MM.1S (cell line): ENCODE results near the gene DLX4.

Experiments
- DNase-seq: peaks from one replicate; pipeline ENCODE4 v3.0.0-alpha.2; 2015
- H2AFZ ChIP-seq: fragments of 300-600 bp; sonication (generic); 2 replicates; pipeline ENCODE4 v1.6.0; 2016; ENCODE audit warnings: antibody characterized with exemption, low read length
- H3F3A ChIP-seq: fragments of 300-600 bp; sonication (generic); 2 replicates; pipeline ENCODE4 v1.6.1; 2016; ENCODE audit warnings: mild to moderate bottlenecking, antibody characterized with exemption, low read length, moderate library complexity, mixed read lengths; ENCODE audit not compliant: insufficient read depth
- H3K27ac ChIP-seq: fragments of 300-600 bp; sonication (generic); 2 replicates; pipeline ENCODE4 v1.5.1; 2016; ENCODE audit warnings: mild to moderate bottlenecking, low read length
- H3K27me3 ChIP-seq: fragments of 300-600 bp; sonication (generic); replicated peaks from 2 replicates; pipeline ENCODE4 v1.6.0; 2016; ENCODE audit warnings: low read length; ENCODE audit not compliant: insufficient read depth
- H3K36me3 ChIP-seq: fragments of 300-600 bp; sonication (generic); replicated peaks from 2 replicates; pipeline ENCODE4 v1.6.1; 2016; ENCODE audit warnings: mild to moderate bottlenecking, low read length, mixed read lengths; ENCODE audit not compliant: insufficient read depth
- H3K4me1 ChIP-seq: fragments of 300-600 bp; sonication (generic); 2 replicates; pipeline ENCODE4 v1.6.1; 2016; ENCODE audit warnings: low read length, mixed read lengths
- H3K4me2 ChIP-seq: fragments of 300-600 bp; sonication (generic); 2 replicates; pipeline ENCODE4 v1.6.0; 2016; ENCODE audit warnings: low read depth, low read length
- H3K4me3 ChIP-seq: fragments of 300-600 bp; sonication (generic); 2 replicates; pipeline ENCODE4 v1.5.1; 2016; ENCODE audit warnings: low read length, mixed read lengths
- H3K79me2 ChIP-seq: fragments of 300-600 bp; sonication (generic); 2 replicates; pipeline ENCODE4 v1.6.1; 2016; ENCODE audit warnings: mixed run types, low read length, mixed read lengths
- H3K9ac ChIP-seq: fragments of 300-600 bp; sonication (generic); 2 replicates; pipeline ENCODE4 v1.6.1; 2016; ENCODE audit warnings: low read length, mixed read lengths
- H3K9me2 ChIP-seq: fragments of 300-600 bp; sonication (generic); replicated peaks from 2 replicates; pipeline ENCODE4 v1.6.1; 2016; ENCODE audit warnings: mild to moderate bottlenecking, low read length, mixed read lengths; ENCODE audit not compliant: insufficient read depth
- H3K9me3 ChIP-seq: fragments of 300-600 bp; sonication (generic); replicated peaks from 2 replicates; pipeline ENCODE4 v1.6.1; 2016; ENCODE audit warnings: mild to moderate bottlenecking, low read length, mixed read lengths; ENCODE audit not compliant: insufficient read depth
- H4K20me1 ChIP-seq: fragments of 300-600 bp; sonication (generic); 2 replicates; pipeline ENCODE4 v1.6.1; 2016; ENCODE audit warnings: mild to moderate bottlenecking, low read length, moderate library complexity, mixed read lengths; ENCODE audit not compliant: insufficient read depth
- CTCF ChIP-seq: fragments of 300-600 bp; sonication (generic); IDR thresholded peaks from 2 replicates; pipeline ENCODE4 v1.5.1; 2016; ENCODE audit warnings: antibody characterized with exemption, low read length, mixed read lengths
- EZH2 ChIP-seq: fragments of 300-600 bp; sonication (generic); optimal IDR thresholded peaks from 2 replicates; pipeline ENCODE3; 2017; ENCODE audit warnings: low read depth, mild to moderate bottlenecking, antibody characterized with exemption, low read length, mixed read lengths
- EZH2phosphoT487 ChIP-seq: fragments of 300-600 bp; sonication (generic); IDR thresholded peaks from 2 replicates; pipeline ENCODE4 v1.6.1; 2018; ENCODE audit warnings: antibody characterized with exemption, low read length

The DLX4 gene

GRCh38 chr17:49976828-49977202 is 7.8 kb downstream of the DLX4 start:
- Histone ChIP-seq H4K20me1 (no peaks in the 10 kb centered on the region), H3K4me2 (no peak overlapping the region), H2AFZ (no peak overlapping the region), H3K9me3 (no peaks in the 10 kb centered on the region), H3K27me3 (peaks cover 96% of the 10 kb centered on the region), H3K9ac (no peak overlapping the region), H3K4me1 (no peaks in the 10 kb centered on the region), H3K36me3 (no peaks in the 10 kb centered on the region), H3K4me3 (no peak overlapping the region), H3K79me2 (no peaks in the 10 kb centered on the region), H3K9me2 (no peaks in the 10 kb centered on the region), H3K27ac (no peak overlapping the region), H3F3A (no peaks in the 10 kb centered on the region)
- DNase-seq: no peak
- TF ChIP-seq EZH2 (no peak), CTCF (no peak), EZH2phosphoT487 (no peak)

GRCh38 chr17:49977463-49978389 is 8.7 kb downstream of the DLX4 start:
- H3K27me3 ChIP-seq: peaks cover 95% of the 10 kb centered on the region
- no peak overlapping the region for H3K9ac ChIP-seq
- DNase-seq: no peak
- no peak overlapping the region for H3K4me2 ChIP-seq
- no peaks in the 10 kb centered on the region for H3F3A ChIP-seq
- no peaks in the 10 kb centered on the region for H3K9me3 ChIP-seq
- H3K4me1 ChIP-seq: no peaks in the 10 kb centered on the region
- H3K36me3 ChIP-seq: no peaks in the 10 kb centered on the region
- H4K20me1 ChIP-seq: no peaks in the 10 kb centered on the region
- no peak overlapping the region for H3K27ac ChIP-seq
- H3K79me2 ChIP-seq: no peaks in the 10 kb centered on the region
- TF ChIP-seq EZH2 (no peak), CTCF (no peak), EZH2phosphoT487 (no peak)
- no peaks in the 10 kb centered on the region for H3K9me2 ChIP-seq
- no peak overlapping the region for H2AFZ ChIP-seq
- H3K4me3 ChIP-seq: no peak overlapping the region

- no peaks in the 10 kb centered on the region for H3K4me1 ChIP-seq
- DNase-seq: no peak
- no peaks in the 10 kb centered on the region for H3K36me3 ChIP-seq
- H4K20me1 ChIP-seq: no peaks in the 10 kb centered on the region
- TF ChIP-seq EZH2 (no peak), EZH2phosphoT487 (no peak), CTCF (no peak)
- H3K9ac ChIP-seq: no peak overlapping the region
- H3K79me2 ChIP-seq: no peaks in the 10 kb centered on the region
- no peak overlapping the region for H3K4me3 ChIP-seq
- H3F3A ChIP-seq: no peaks in the 10 kb centered on the region
- no peaks in the 10 kb centered on the region for H3K9me3 ChIP-seq
- no peak overlapping the region for H3K27ac ChIP-seq
- H3K9me2 ChIP-seq: no peaks in the 10 kb centered on the region
- no peak overlapping the region for H3K4me2 ChIP-seq
- H2AFZ ChIP-seq: no peak overlapping the region
- peaks cover 94% of the 10 kb centered on the region for H3K27me3 ChIP-seq
Measured at GRCh38 chr17:49978501-49978900, 9.5 kb downstream of the DLX4 start.
